Breast epithelium (tissue), 4 donors: Measurements from ENCODE around the gene PTPRN2. TPM values are rescaled to one million over a fixed set of nuclear protein-coding genes. Genes with fewer than 3 reads are reported as not detected.
A peak's percentile ranks its signal among the peaks of the same experiment; 100 is the strongest.

Experiments
- DNase-seq, 2 donors: peaks; one replicate each; pipeline ENCODE4 v3.0.0-alpha.2; 2019; ENCODE audit warnings: low spot score in 2 of 2
- H3K27ac ChIP-seq, 2 donors: fragments of 200-600 bp; sonication (generic) in 1 of 2; one replicate each; pipeline ENCODE4 v1.5.1; 2016 to 2019; ENCODE audit warnings: mild to moderate bottlenecking in 1 of 2
- H3K27me3 ChIP-seq, 2 donors: fragments of 200-600 bp; sonication (generic) in 1 of 2; one replicate each; pipeline versions ENCODE4 v1.5.1 to v1.6.0; 2017 to 2019; ENCODE audit warnings: control low read depth in 1 of 2, mild to moderate bottlenecking in 1 of 2
- H3K36me3 ChIP-seq: fragments of 200-600 bp; one replicate; pipeline ENCODE4 v1.5.1; 2019
- H3K4me1 ChIP-seq, 2 donors: fragments of 200-600 bp; sonication (generic); one replicate each; pipeline ENCODE4 v1.5.1; 2016 to 2019; ENCODE audit warnings: control low read depth in 1 of 2
- H3K4me3 ChIP-seq, 3 donors: fragments of 200-600 bp; sonication (generic); 1 replicate in 2 of 3; 2 replicates in 1 of 3; pipeline ENCODE4 v1.5.1; 2016 to 2019; ENCODE audit warnings: mild to moderate bottlenecking in 3 of 3, moderate library complexity in 2 of 3
- H3K9me3 ChIP-seq, 2 donors: fragments of 200-600 bp; sonication (generic) in 1 of 2; one replicate each; pipeline ENCODE4 v1.5.1; 2016 to 2019; ENCODE audit warnings: control low read depth in 1 of 2
- CTCF ChIP-seq, 3 donors: fragments of 450-650 bp; IDR thresholded peaks; one replicate each; pipeline ENCODE4 v1.5.1; 2016 to 2017; ENCODE audit warnings: antibody characterized with exemption in 3 of 3, mild to moderate bottlenecking in 3 of 3, moderate library complexity in 3 of 3
- POLR2A ChIP-seq: fragments of 450-650 bp; IDR thresholded peaks from one replicate; pipeline ENCODE4 v1.6.1; 2016; ENCODE audit warnings: antibody characterized with exemption, mild to moderate bottlenecking, moderate library complexity
- POLR2AphosphoS5 ChIP-seq, 3 donors: sonication (generic); formaldehyde crosslinking; IDR thresholded peaks; one replicate each; pipeline ENCODE4 v1.6.1; 2017; ENCODE audit warnings: antibody characterized with exemption in 3 of 3
- intact Hi-C: fragments of 100-400 bp; cut with DNase I; formaldehyde crosslinking; loops from one replicate; pipeline ENCODE4 v1.15.1; 2023; ENCODE audit warnings: low total_unique reads
- total RNA-seq, 3 donors: library from RNA; depleted of rRNA; stranded (reverse); fragments of >200 nt; gene quantifications; one replicate each; pipeline ENCODE4 v1.1.0, GENCODE V29; 2016

Gene PTPRN2
- total RNA-seq, 3 donors from 2014 or later, result 1.6 to 2.2 (median 2.2) TPM

DNA sequence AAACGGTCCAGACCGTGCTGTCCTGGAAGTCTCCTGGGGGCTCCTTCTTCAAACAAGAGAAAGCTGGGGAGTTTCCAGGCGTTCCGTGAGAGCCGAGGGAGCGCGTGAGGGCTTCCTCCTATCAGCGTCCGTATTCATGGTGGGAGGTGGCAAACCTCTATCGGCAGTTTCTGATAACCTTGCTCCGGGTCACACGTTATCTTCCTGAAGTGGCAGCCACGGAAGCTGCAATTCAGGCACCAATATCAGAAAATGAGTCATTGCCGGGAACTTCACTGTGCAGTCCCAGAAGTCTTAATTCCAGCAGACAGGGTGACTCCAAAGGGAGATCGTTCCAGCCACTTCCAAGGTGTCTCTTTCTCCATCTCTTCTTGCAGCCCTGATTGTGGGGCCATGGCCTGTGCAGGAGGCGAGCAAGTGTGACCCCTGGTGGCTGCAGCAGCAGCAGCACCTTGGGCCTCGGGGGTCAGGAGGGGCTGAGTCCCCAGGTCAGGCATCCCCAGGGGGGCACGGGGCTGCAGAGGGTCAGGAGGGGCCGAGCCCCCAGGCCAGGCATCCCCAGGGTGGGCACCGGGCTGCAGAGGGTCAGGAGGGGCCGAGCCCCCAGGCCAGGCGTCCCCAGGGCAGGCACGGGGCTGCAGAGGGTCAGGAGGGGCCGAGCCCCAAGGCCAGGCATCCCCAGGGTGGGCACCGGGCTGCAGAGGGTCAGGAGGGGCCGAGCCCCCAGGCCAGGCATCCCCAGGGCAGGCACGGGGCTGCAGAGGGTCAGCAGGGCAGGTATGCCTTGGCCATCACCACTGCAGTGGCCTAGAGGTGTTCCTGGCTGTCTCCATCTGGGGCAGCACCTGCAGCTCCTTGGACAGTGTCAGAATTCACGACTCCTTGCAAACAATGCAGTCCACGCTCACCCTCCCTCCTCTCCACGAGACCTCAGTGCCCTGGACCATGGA, 712.1 kb downstream of the PTPRN2 start:
- H3K9me3 ChIP-seq, result peaks cover 0 to 4% of the 10 kb centered on the region in 2 donors
- DNase-seq, result no peak
- no peak overlapping the region for H3K4me3 ChIP-seq
- no peak overlapping the region for H3K27ac ChIP-seq
- intact Hi-C loops, result no loop called here
- peaks cover 0 to 10% of the 10 kb centered on the region in 2 donors for H3K27me3 ChIP-seq
- peak in 1 of 3 donors; percentile 9 for TF ChIP-seq CTCF (IDR thresholded peaks at IDR 0.05)
- no peak for TF ChIP-seq POLR2A
- no peaks in the 10 kb centered on the region for H3K4me1 ChIP-seq
- no peaks in the 10 kb centered on the region for H3K36me3 ChIP-seq

DNA sequence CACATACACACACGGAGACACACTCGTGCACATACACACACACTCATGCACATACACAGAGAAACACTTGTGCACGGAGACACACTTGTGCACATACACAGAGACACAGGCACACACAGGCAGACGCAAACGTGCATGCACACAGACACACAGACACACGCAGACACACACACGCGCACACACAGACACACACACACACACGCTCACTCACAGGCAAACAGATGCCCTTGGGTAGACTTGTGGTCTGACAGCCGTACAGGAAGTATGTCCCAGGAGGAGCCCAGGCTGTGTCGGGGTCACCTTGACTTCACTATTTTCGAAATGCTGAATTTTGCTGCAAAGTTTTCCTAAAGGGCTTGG, 712.8 kb downstream of the PTPRN2 start:
- H3K27ac ChIP-seq, result no peak overlapping the region
- H3K4me1 ChIP-seq, result no peaks in the 10 kb centered on the region
- intact Hi-C loops, result no loop called here
- H3K9me3 ChIP-seq, result peaks cover 4 to 5% of the 10 kb centered on the region in 2 donors
- no peaks in the 10 kb centered on the region for H3K36me3 ChIP-seq
- H3K4me3 ChIP-seq, result no peak overlapping the region
- TF ChIP-seq POLR2AphosphoS5 (IDR thresholded peaks at IDR 0.05) (no peak), CTCF (IDR thresholded peaks at IDR 0.05) (no peak), POLR2A (no peak)
- peaks cover 0 to 10% of the 10 kb centered on the region in 2 donors for H3K27me3 ChIP-seq
- no peak for DNase-seq

GRCh38 chr7:157874208-157874816, 713.3 kb downstream of the PTPRN2 start:
- H3K27me3 ChIP-seq, result peaks cover 0 to 10% of the 10 kb centered on the region in 2 donors
- no peaks in the 10 kb centered on the region for H3K4me1 ChIP-seq
- H3K27ac ChIP-seq, result no peak overlapping the region
- H3K9me3 ChIP-seq, result peaks cover 4 to 5% of the 10 kb centered on the region in 2 donors
- no peak overlapping the region for H3K4me3 ChIP-seq
- H3K36me3 ChIP-seq, result no peaks in the 10 kb centered on the region
- TF ChIP-seq POLR2A (no peak), POLR2AphosphoS5 (IDR thresholded peaks at IDR 0.05) (no peak), CTCF (IDR thresholded peaks at IDR 0.05) (no peak)
- DNase-seq, result no peak
- intact Hi-C loops, result no loop called here

DNA sequence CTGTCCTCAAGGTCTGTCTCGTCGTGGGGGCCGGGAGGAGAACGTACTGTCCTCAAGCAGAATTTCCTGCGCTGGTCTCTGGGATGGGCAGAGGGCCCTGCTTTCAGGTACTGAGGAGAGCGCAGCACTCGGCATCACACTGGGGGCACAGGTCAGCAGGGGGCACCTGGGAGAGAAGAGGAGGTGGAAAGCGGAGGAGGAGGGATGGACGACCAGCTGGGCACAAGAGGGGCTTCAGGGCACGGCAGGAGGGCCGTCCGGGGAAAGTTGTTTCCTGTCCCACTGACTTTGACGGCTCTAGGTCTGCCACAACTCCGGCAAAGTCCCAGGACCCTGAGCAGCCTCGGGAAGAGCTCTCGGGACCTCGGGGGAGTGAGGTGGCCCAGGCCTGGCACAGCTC, 714.0 kb downstream of the PTPRN2 start:
- peaks cover 0 to 10% of the 10 kb centered on the region in 2 donors for H3K27me3 ChIP-seq
- H3K4me3 ChIP-seq, result no peak overlapping the region
- no peak overlapping the region for H3K27ac ChIP-seq
- TF ChIP-seq CTCF (IDR thresholded peaks at IDR 0.05), result no peak
- no peak for TF ChIP-seq POLR2AphosphoS5 (IDR thresholded peaks at IDR 0.05)
- TF ChIP-seq POLR2A, result no peak
- DNase-seq, result no peak
- intact Hi-C loops, result no loop called here
- H3K4me1 ChIP-seq, result no peaks in the 10 kb centered on the region
- H3K9me3 ChIP-seq, result peaks cover 4 to 5% of the 10 kb centered on the region in 2 donors
- H3K36me3 ChIP-seq, result no peaks in the 10 kb centered on the region

GRCh38 chr7:157873181-157873580, 714.4 kb downstream of the PTPRN2 start:
- Histone ChIP-seq H3K4me3 (no peak overlapping the region), H3K9me3 (peaks cover 4 to 5% of the 10 kb centered on the region in 2 donors), H3K27me3 (peaks cover 0 to 10% of the 10 kb centered on the region in 2 donors), H3K36me3 (no peaks in the 10 kb centered on the region), H3K27ac (no peak overlapping the region), H3K4me1 (no peaks in the 10 kb centered on the region)
- intact Hi-C loops, result no loop called here
- DNase-seq, result no peak
- TF ChIP-seq POLR2AphosphoS5 (IDR thresholded peaks at IDR 0.05) (no peak), POLR2A (no peak), CTCF (IDR thresholded peaks at IDR 0.05) (no peak)
